Fibroblast of skin of scalp (primary cell): ENCODE data around the gene GNAQ.
A peak's percentile ranks its signal among the peaks of the same experiment; 100 is the strongest.

ENCODE experiments used
- DNase-seq: peaks from one replicate; pipeline ENCODE4 v3.0.0-alpha.2; 2013

GNAQ gene

DNA sequence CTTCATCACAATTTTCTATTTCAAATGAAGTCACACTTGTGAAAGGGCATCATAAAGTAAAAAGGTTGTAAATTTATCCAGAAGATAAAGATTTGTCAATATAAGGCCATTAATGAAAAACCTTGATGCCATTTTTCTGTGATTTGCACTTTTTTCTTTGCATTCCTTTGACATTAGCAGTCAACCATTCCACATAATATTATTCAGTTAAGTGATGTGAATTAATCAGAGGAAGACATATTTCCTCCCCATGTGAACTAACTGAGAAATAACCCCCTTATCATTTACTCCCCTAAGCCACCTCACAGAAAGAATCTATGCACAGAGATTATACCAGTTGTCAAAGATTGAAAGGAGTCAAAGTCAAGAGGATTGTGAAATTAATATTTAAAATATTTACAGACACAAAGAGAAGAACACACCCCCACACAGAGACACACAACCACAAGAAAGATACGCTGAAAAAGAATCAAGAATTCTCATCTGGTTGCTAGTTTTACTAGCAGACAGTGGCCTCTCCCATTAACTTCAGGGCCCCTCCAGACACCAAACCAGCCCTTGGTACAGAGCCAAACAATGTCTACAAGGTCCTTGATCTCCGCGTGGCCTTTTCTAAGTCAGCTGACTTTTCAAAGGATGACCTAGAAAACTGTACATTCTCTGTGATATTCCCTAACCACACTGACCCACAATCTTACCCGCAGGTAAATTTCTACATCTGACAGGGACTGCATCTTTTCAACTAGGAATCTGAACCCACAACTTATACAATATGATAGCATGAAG is 29.5 kb downstream of the GNAQ start:
- DNase-seq = peak; percentile 55

GRCh38 chr9:78000221-78000620 is 31.4 kb downstream of the GNAQ start:
- DNase-seq = no peak

GRCh38 chr9:77999231-77999631 is 32.4 kb downstream of the GNAQ start:
- DNase-seq = peak; percentile 46

- DNase-seq = no peak
Observed at GRCh38 chr9:77997611-77998284, 33.9 kb downstream of the GNAQ start.

- no peak for DNase-seq
Observed at GRCh38 chr9:77996696-77997095, 34.9 kb downstream of the GNAQ start.

DNA sequence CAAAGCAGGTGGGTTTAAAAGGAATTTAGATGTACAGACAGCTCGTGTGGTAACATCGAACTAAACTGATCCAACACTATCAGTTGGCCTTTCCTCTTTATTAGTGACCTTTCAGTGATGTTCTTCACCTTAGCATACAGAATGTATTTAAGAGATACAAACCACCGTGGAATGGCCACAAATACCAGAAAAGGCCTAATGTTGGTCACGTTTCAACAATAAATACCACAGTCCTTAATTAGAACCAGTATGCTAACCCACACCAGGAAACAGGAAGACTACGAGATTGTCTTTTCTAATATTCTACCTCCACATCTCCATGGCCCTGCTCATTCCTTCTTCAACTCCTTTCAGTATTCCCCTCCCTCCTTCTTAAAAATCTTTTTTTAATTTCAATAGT is 40.4 kb downstream of the GNAQ start:
- DNase-seq = peak; percentile 15

DNA sequence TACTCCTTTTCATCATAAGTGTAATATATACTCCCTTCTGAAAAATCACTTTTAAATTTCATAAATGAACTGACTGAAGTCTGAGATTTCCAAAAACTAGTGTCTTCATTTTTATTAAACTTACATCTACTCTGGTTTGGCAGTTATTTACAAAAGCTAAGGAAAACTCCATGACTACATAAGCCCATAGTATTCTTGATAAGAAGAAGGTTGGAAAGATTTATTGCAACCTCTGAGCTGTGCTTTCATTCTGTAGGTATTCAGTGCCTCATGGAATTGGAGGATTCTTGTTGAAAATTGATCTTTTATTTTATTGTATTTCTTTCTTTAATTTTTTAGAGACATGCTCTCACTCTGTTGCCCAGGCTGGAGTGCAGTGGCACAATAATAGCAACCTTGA is 41.7 kb downstream of the GNAQ start:
- DNase-seq = no peak

DNA sequence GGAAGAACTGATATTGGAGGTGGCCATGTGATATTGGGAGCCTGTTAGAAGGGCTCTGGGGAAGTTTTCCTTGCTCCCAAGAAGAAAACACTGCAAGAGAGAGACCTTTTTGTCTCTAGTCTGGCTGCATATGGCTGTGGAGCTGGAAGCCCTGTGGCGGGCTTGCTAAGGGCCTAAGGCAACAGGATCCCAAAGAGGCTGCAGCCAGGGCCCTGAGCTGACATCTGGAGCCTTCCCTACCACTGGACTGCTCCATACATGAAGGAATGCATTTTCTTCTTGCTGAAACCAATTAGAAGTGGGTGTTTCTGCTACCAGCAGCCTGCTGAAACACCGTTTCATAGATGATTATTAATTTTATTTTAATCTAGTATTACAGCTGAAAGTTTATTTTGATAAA is 42.2 kb downstream of the GNAQ start:
- DNase-seq = no peak

- DNase-seq = no peak
Observed at GRCh38 chr9:77988630-77989029, 43.0 kb downstream of the GNAQ start.

DNA sequence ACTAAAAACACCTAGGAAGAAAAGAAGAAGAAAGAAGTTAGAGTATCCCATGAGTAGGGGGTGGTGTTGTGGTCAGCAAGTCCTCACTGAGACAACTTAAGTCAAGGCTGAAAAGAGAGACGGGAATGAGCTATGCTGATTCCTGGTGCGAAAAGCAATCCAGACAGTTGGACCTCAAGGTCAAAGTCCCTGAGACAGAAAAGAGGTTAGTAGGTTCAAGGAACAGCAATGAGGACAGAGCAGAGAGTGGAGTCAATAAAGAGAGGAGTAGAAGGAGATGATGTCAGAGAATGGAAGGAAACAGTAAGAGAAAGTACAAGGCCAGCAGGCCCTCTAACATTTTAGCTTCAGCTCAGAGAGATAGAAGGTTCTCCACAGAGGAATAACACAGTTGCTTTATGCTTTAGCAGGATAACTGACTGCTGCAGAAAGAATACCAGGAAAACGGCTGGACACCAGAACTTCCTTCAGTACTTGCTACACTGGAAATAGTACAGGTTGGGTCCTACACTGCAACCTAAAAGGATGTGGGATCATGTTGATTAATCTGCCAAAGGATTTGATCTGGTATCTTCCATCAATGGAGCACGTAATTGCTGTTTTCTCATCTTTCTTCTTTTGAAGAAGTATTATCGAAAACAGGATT is 43.6 kb downstream of the GNAQ start:
- DNase-seq = no peak

DNA sequence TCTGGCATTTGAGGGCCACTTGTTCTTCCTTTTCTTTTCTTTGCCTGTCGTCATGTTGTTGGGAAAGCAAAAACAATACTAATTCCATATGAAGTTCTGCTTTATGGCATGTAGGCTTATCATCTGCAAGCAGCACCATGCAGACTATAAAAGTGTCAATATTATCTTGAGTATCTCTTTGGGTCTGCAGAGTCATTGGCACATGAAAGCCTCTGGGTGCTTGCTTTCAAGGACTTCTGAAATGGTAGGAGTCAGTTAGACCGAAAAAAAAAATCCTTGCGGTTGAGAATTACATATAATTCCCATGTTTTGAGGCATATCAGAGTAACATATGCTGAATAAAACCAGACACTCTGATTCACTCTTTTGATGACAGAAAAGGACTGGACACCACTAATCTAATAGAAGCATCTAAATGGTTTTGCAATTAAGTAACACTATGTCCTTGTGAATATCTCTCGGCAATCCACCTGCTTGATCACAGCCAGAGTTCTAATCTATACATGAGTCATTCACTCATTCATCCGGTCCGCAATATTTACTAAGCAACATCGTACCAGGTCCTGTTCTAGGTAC is 44.4 kb downstream of the GNAQ start:
- no peak for DNase-seq

DNA sequence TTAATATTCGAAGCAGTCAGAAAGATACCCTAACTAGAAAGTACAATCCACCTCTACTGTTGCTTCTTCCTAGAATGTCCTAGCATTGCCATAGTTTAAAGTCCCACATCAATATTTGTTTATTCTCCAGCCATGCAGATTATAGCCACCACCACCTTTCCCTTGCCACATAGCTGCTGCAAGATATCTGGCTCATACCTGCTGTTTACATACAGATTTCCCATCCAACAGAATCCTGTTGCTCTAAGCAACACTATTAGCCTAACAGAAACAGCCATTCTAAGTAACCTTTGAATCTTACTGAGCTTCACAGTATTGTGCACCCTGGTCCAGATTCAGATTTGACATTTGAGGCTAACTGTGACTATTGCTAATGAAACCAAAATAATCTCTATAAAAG is 45.6 kb downstream of the GNAQ start:
- DNase-seq = no peak

DNA sequence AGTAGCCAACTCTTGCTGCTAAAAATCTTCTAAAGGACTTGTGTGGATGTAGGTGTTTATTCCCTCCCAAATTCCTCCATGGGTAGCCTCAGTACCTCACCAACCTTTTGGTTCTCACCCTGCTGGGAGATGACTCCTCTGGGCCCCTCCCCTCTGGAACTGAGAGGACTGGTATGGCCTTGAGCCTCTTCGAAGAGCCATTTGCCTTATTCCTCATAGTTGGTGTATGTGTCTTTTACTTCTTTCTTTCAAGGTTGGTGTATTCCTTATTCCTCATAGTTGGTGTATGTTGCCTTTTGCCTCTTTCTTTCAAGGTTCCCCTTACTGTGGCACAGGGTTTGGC is 48.3 kb downstream of the GNAQ start:
- DNase-seq = no peak

DNA sequence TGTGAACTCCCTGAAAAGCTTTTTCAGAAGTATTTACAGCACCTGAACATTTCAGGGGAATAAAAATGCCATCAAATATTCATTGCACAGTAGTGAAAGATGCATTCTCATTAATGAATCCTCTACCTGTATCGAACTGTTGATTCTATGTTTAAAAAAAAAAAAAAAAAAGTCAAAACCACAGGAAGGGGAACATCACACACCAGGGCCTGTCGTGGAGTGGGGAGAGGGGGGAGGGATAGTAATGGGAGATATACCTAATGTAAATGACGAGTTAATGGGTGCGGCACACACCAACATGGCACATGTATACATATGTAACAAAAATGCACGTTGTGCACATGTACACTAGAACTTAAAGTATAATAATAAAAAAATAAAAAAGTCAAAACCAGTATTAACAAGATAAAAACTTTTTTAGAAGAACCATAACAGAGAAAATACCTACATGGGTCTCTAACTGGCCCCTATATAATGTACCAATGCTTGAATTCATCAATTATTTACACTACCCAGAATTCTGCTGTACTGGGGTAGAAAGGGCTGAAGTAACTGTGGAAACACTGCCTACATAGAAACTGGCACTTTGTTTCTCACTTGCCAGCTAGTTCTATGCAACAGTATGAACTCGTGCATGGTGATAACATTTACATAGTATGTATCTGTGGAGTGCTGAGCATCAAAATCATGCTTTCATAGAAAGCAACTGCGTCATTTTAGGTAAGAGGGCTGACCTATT is 48.9 kb downstream of the GNAQ start:
- DNase-seq = no peak

DNA sequence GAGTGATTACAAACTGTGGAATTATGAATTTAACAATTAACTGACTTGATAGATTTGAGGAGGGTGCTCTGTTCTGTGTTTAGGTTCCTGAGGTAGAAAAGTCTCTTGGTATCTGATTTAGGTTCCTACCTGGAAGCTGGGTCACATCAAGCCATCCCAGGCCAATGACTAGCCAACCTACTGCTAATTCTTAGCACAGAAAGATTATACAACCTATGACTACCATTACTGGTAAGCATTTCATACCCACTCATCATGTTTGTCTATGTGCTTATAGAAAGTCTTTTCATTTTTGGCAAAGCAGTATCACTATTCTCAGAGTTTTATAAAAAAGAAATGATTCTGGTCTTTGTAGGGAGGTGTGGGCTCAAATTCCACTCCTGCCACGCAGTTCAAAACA is 49.7 kb downstream of the GNAQ start:
- no peak for DNase-seq

- peak; percentile 37 for DNase-seq
Observed at GRCh38 chr9:77981332-77981731, 50.3 kb downstream of the GNAQ start.

GRCh38 chr9:77980622-77981021 is 51.0 kb downstream of the GNAQ start:
- DNase-seq = peak; percentile 73

- no peak for DNase-seq
Observed at GRCh38 chr9:77978086-77978781, 53.4 kb downstream of the GNAQ start.

GRCh38 chr9:77977210-77977611 is 54.4 kb downstream of the GNAQ start:
- peak; percentile 88 for DNase-seq

DNA sequence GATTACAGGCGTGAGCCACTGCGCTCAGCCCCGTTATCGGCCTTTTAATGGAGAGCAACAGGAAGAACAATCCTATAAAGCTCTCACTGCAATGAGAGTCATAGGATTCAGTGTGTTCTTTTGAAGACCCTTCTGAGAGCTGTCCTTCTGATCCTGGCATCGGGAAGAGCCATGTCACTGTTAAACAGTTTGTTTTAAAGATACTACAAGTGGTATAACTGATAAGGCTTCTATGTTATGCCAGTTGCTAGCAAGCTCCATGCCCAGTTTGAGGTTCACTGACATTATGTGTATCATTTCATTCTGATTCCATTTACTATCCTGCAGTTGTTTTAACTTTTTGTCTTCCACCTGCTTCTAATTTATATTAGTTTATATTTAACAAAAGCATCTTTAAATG is 55.8 kb downstream of the GNAQ start:
- no peak for DNase-seq

- DNase-seq = no peak
Observed at GRCh38 chr9:77975036-77975435, 56.6 kb downstream of the GNAQ start.

DNA sequence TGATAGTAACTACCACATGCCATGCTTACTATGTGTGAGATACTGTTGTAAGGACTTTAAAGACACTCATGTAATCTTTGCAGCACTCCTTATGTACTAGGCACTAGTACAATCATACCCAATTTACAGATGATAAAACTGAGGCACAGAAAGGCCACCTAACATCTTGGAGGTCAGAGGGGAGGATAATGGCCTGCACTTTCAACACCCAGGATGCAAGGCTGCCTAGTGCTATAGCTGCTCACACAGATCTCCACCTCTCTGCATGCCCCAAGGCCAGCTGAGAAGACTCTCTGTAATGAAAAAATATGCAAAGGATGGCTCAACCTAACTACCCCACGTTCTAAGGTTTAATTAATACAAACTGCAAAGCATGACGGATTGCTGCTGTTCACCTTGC is 57.2 kb downstream of the GNAQ start:
- DNase-seq = no peak
